Measurements from ENCODE around the gene ITGB5.

Gene ITGB5

DNA sequence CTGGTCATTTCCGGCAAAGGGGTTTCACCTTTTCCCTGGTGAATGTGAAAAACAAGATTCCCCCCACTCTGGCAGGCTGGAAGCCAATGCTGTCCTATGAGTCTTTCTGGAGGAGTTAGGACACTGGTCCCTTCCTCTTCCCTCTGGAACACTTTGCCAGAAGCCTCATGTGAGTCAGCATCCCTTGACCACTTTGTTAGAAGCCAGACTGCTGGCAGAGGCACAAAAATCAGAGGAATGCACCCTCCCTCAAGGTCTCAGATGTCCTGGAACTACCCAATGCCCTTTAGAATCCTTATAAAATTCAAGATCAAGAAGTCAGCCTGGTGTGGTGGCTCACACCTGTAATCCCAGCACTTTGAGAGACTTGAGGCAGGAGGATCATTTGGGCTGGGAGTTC, 26.6 kb downstream of the ITGB5 start:
- DNase-seq, result no peak

DNA sequence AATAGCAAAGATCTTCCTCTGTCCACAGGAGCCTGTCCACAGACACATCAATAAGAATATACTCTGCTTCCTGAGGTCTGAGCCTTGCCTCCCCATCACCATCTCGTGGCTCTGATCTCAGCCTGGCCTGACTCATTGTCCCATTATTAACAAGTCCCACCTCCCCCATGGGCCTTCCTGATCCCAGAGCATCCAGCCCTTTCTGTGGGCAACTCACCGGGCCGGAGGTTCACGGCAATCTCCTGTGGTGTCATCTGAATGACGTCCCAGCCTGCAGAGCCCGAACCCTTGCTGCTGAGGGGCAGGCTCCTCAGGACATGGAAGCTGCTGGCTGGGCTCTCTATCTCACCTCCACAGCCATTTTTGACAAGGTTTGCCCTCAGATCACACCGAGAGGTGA, 28.1 kb downstream of the ITGB5 start:
- DNase-seq, result no peak

DNA sequence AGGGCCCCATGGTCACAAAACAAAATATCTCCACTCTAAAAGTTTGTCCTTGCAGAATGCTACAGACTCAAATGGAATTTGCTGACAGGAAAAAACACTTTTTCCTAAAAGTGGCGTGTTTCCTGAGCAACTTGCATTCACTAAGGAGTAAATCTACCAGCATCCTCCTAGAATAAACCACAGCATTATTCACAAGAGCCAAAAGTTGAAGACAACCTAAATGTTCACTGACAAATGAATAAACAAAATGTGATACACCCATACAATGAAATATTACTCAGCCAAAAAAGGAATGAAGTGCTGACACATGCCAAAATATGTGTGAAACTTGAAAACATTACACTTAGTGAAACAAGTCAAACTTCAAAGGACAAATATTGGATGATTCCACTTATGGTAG, 28.9 kb downstream of the ITGB5 start:
- no peak for DNase-seq

DNA sequence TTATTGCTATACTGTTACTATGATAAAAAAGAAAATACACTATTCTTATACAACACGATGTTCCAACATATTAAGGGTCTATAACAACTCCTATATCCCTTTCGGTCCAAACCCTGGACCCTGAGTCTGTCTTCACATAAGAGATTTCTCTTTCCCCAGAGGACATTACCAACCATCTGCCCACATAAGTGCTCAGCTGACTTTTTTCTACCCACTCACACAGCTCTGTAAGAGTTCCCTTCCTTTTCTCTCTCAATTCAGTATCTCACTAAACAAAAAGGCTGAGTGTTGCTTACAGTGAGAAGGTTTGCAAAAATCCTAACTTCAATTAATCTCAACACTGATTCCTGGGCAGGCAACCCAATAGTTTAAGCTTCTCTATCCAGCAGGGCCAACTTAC, 30.5 kb downstream of the ITGB5 start:
- no peak for DNase-seq

DNA sequence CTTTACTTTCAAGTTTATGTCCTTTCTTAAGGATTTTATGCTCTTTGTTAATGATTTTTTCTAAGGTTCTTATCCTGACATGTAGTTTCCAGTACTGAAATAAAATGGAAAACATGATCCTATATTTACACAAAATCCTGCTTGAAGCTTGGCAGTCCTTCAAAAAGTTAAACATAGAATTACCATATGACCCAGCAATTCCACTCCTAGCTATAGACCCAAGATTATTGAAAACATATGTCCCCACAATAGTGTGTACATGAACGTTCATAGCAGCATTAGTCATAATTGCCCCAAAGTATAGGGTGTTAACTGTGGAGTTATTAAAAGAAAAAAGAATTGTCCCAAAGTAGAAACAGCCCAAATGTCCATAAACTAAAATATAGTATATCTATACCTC, 33.2 kb downstream of the ITGB5 start:
- DNase-seq, result no peak

GRCh38 chr3:124853446-124853845, 33.7 kb downstream of the ITGB5 start:
- no peak for DNase-seq

GRCh38 chr3:124851905-124852304, 35.3 kb downstream of the ITGB5 start:
- no peak for DNase-seq

- DNase-seq, result no peak
These were observed 36.0 kb downstream of the ITGB5 start for GRCh38 chr3:124851136-124851535.

- DNase-seq, result no peak
These were observed 36.5 kb downstream of the ITGB5 start for GRCh38 chr3:124850633-124851032.

DNA sequence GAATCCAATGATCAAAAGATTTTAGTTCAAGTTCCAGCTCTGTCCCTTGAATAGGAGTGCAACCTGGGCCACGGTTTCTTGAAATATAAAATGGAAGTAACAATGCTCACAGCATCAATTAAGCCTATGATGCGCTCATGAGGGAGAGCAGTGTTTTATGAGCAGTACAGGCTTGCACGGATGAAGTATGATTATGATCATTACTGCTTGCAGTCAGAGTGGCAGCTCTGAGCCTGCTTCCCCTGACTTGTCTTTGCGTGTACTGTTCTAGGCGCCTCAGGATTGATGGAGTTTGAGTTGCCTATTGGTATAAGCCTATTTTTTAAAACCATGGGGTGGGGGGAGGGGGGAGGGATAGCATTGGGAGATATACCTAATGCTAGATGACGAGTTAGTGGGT, 37.0 kb downstream of the ITGB5 start:
- no peak for DNase-seq

- no peak for DNase-seq
These were observed 38.9 kb downstream of the ITGB5 start for GRCh38 chr3:124848300-124848699.

- DNase-seq, result no peak
These were observed 39.3 kb downstream of the ITGB5 start for GRCh38 chr3:124847863-124848262.

- DNase-seq, result no peak
These were observed 40.1 kb downstream of the ITGB5 start for GRCh38 chr3:124847051-124847450.

DNA sequence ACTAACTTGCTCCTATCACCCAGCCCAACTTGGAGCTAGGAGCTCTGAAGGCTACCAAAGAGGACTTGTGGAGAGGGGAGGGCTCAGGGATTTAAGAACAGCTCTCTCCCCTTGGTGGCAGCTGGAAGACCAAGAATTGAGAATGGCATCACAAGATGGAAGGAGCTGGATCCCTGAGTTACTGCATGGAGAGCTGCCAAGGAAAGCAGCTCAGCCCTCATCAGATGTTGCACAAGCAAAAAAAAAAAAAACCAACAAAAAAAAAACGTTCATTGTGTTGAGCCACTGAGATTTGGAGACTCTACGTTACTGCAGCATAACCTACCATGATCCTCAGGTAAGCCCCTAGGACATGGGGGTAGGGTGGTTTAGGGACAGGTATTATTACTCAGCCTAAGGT, 41.0 kb downstream of the ITGB5 start:
- DNase-seq, result no peak

- DNase-seq, result no peak
These were observed 41.8 kb downstream of the ITGB5 start for GRCh38 chr3:124845406-124845805.

DNA sequence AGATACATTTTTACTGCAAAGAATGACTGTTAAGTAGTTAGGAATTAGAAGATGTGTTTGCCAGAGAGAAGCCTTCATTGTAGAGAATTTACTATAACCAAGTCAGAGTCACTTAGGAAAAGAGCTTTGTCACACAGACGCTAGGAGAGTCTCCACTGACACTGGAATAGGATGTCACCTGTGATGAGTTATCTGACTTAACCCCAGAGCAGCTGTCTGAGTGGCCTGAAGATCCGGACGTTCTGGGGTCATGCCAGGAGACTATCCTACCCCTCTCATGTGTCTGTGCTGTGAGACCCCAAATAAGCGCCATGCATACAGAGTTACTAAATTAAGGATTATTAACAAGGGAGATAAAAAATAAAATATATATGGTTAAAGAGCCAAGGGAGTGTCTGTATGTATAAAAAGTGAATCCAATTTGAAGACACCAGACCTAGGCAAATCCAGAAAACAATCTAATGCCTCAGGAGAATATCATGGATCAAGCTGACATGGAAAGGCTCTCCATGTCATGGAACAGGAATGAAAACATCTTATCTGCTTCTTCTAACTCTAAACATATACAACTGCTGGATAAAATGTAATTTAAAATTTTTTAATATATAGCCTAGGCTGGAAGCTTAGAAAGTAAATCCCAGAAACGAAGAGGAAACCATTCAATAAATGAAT, 43.5 kb downstream of the ITGB5 start:
- no peak for DNase-seq

DNA sequence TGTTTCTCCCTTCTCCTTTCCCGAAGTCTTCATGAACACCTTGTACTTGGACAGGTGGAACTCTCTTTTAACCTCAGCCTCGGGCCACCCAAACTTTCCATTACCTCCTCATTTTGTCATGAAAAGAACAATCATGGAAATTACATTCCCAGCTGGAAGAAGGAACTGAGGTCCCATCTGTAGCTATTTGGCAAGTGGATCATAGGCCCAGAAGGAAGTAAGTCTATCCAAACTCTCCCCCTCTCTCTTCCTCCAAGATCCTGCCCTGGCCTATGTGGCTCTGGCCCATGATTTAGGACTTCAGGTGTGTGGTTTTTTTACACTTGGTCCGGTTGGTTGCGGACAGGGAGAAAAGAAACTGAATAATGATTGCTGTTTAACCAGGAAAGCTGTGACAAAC, 44.1 kb downstream of the ITGB5 start:
- no peak for DNase-seq

- DNase-seq, result no peak
These were observed 45.6 kb downstream of the ITGB5 start for GRCh38 chr3:124841517-124841916.

- no peak for DNase-seq
These were observed 46.8 kb downstream of the ITGB5 start for GRCh38 chr3:124840331-124840730.

GRCh38 chr3:124839896-124840295, 47.3 kb downstream of the ITGB5 start:
- no peak for DNase-seq

- DNase-seq, result no peak
These were observed 48.2 kb downstream of the ITGB5 start for GRCh38 chr3:124838963-124839362.

GRCh38 chr3:124837730-124838186, 49.4 kb downstream of the ITGB5 start:
- no peak for DNase-seq

DNA sequence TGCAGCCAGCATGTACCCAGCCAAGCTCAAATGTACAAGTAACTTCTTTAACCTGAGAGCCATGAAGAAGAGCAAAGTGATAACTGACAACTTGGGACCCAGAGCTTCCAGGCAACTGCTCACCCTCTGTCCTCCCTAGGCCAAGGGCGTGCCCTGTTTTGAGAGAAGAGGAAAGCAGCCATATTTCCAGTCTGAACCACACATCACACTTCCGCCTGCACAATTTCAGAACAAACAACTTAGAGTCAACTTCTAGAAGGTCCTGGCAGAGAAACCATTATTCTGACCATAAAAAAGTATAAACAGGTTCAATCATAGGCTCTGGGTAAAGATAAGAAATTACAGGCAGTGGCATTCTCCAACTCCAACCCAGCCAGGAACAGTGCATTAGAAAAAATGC, 50.1 kb downstream of the ITGB5 start:
- DNase-seq, result no peak

GRCh38 chr3:124836448-124836847, 50.7 kb downstream of the ITGB5 start:
- DNase-seq, result no peak
